HG02970 (cell line): ENCODE measurements around the gene H2AZ2.
A peak's percentile ranks its signal among the peaks of the same experiment; 100 is the strongest.
"Not testable (repeated sequence)": the region's sequence is repeated elsewhere in the genome, so short reads cannot be mapped to it uniquely, and the experiment has no call there.

ENCODE experiments used
- ATAC-seq: cut with Tn5 transposase; IDR thresholded peaks from one replicate; pipeline ENCODE4 v1.9.1; 2021; ENCODE audit warnings: mild to moderate bottlenecking, moderate library complexity, moderate number of reproducible peaks; ENCODE audit not compliant: unreplicated experiment, low FRiP score

Gene H2AZ2

DNA sequence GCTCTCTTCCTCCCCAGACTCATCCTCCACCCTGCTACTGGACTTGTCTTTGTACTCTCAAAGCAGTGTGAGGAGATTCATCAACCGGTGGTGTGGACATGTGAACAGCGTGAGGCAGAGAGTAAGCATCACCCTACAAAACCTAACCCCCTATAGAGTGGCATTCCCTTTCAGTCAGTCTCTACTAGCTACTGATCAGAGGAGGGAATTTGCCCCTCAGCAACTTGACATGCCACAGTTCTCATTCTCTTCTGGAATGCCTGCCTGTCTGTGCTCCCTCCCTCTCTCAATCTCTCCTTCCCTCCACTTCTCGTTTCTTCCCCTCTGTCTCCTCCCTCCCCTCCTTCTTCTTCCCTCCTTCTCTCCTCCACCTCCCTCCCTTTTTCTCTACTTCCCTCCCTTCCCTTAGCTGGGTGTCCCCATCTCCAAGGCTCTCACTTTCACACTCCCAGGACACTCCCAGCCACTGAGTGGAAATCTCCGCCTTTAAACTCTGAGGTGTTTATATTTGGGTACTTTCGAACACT, 24.6 kb downstream of the H2AZ2 start:
- ATAC-seq: no peak

GRCh38 chr7:44819292-44819691, 28.6 kb downstream of the H2AZ2 start:
- no peak for ATAC-seq

DNA sequence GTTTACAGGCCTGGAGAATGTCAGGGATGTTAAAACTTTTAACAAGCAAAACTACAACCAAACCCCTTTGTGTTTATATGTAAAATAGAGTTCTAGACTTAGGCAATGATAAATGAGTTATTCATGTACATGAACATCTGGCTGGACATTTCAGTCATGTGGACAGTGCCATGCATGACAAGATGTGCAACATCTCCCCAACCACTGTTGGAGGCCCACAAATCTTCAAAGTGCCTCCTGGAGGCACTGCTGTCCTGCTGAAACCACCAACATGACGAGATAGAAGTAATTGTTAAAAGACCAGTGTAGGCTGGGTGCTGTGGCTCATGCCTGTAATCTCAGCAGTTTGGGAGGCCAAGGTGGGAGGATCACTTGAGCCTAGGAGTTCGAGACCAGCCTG, 33.0 kb downstream of the H2AZ2 start:
- no peak for ATAC-seq

- ATAC-seq: no peak
Measured at GRCh38 chr7:44811571-44811970, 36.3 kb downstream of the H2AZ2 start.

- ATAC-seq: no peak
Measured at GRCh38 chr7:44811093-44811492, 36.8 kb downstream of the H2AZ2 start.

GRCh38 chr7:44808914-44809393, 38.9 kb downstream of the H2AZ2 start:
- no peak for ATAC-seq

DNA sequence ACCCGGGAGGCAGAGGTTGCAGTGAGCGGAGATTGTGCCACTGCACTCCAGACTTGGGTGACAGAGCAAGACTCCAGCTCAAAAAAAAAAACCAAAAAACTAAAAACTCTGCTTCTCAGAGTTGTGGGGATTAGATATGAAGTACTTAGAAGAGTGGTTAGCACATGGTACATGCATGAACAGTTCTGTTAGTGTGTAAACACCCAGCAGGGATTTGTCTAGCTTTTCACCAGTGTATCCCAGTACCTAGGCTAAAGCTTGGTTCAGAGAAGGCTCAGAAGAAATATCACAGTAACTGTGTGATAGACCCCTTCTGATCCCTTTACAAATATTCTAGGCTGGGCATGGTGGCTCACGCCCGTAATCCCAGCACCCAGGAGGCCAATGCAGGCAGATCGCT, 41.9 kb downstream of the H2AZ2 start:
- no peak for ATAC-seq

GRCh38 chr7:44803828-44804519, 43.9 kb downstream of the H2AZ2 start:
- ATAC-seq: not testable (repeated sequence)

DNA sequence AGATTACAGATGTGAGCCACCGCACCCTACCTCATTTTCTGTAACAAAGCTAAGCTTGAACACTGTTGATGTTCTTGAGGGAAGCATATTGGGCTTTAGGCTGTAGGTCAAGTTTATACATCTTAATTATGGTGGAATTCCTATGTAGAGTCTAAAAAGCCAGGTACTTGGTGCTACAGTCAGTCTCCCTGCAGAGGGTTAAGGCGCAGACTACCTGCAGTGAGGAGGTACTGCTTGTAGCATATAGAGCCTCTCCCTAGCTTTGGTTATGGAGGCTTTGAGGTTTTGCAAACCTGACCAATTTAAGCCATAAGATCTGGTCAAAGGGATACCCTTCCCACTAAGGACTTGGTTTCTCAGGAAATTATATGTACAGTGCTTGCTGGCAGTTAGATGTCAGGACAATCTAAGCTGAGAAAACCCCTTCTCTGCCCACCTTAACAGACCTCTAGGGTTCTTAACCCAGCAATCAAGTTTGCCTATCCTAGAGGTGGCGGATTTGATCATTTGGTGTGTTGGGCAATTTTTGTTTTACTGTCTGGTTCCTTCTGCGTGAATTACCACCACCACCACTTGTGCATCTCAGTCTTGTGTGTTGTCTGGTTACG, 45.4 kb downstream of the H2AZ2 start:
- no peak for ATAC-seq

DNA sequence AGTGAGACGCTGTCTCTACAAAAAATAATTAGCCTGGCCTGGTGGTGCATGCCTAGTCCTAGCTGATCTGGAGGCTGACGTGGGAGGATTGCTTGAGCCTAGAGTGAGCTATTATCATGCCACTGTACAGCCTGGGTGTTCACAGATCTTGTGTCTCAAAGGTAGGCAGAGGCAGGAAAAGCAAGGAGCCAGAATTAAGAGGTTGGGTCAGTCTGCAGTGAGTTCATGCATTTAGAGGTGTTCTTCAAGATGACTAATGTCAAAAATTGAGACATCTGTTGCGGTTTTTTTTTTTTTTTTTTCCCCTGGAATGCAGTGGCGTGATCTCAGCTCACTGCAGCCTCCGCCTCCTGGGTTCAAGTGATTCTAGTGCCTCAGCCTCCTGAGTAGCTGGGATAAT, 46.0 kb downstream of the H2AZ2 start:
- ATAC-seq: no peak

- ATAC-seq: no peak
Measured at GRCh38 chr7:44799939-44800338, 47.9 kb downstream of the H2AZ2 start.

GRCh38 chr7:44798649-44799305, 49.1 kb downstream of the H2AZ2 start:
- ATAC-seq: no peak

DNA sequence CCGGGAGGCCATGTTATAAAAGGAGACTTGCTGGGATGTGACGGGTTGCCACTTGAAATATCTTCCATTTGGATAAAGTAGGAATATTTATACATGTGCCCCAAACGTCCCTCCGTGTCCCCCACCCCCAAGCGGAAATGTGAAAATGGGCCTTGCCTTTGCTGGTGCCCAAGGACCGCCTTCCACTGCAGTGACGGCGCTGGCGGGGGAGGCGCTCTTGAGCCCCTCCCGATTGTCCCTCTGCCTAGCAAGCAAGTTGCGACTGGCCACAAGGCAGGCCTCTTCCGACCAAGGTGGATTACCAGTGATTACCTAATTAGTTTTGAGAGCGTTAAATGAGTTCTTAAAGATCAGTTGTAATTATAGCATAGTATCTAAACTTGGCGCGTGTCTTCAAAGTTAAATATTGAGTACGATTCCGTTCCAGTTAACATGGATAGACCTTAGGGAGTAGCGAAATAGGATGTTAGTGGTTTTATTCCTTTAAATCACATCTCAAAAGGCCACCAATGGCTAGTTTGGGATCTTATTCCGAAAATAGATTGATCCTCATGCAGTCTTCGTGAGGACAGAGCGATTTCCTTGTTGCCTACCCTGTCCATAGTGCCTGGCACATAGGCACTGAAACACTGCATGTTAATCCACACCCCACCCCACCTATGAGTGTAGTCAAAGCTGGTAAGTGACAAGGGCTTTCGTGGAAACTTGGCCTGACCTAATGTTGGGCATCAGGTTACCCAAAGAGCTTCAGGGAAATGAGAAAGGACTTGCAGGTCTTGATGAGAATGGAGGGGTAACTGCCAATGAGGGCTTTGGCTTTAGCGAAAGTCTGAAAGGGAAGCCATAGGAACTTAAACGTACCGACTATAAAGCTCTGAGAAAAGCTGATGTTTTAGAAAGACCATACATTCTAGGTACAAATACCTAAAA, 50.3 kb downstream of the H2AZ2 start:
- ATAC-seq: peak; percentile 43

- peak; percentile 78 for ATAC-seq
Measured at GRCh38 chr7:44796504-44797328, 51.2 kb downstream of the H2AZ2 start, which contains the start of gene PPIA. Gene PPIA (plus strand): TSS chr7:44796681. CDS start chr7:44796725, 44 bp downstream.

DNA sequence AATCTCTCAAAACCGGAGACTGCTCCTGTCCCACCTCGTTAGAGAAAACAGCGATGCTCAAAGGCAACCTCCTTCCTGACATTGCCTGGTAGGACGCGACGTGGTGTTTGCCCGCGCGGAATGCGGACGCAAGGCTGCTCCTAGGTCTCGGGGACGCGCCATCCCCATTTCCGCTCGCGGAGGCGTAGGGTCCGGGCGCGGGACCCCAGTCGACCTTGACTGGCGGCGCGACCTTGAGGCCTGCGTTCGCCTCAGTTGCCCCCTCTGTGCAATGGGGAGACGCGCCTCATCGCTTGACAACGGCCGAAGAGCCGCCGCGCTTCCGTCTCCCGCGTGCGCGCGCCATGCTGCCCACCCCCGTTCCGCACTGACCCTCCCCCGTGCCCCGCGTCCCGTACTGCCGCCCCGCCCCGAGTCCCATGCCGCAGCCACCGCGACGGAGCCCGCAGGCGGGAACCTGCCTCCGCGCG, 51.8 kb downstream of the H2AZ2 start:
- ATAC-seq: peak; percentile 26

DNA sequence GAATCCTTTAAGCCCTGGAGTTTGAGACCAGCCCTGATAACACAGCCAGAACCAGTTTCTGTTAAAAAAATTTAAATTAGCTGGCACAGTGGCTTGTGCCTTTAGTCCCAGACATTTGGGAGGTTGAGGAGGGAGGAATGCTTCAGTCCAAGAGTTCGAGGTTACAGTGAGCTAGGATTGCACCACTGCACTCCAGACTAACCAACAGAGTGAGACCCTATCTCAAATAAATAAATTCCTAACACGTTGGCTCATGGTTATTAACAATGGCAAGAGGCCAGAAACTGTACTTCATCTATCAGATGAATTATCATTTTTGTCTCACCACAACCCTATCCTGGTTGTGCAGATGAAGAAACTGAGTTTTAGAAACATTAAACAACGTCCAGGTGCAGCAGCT, 53.6 kb downstream of the H2AZ2 start:
- no peak for ATAC-seq

GRCh38 chr7:44793919-44794318, 54.0 kb downstream of the H2AZ2 start:
- ATAC-seq: no peak

DNA sequence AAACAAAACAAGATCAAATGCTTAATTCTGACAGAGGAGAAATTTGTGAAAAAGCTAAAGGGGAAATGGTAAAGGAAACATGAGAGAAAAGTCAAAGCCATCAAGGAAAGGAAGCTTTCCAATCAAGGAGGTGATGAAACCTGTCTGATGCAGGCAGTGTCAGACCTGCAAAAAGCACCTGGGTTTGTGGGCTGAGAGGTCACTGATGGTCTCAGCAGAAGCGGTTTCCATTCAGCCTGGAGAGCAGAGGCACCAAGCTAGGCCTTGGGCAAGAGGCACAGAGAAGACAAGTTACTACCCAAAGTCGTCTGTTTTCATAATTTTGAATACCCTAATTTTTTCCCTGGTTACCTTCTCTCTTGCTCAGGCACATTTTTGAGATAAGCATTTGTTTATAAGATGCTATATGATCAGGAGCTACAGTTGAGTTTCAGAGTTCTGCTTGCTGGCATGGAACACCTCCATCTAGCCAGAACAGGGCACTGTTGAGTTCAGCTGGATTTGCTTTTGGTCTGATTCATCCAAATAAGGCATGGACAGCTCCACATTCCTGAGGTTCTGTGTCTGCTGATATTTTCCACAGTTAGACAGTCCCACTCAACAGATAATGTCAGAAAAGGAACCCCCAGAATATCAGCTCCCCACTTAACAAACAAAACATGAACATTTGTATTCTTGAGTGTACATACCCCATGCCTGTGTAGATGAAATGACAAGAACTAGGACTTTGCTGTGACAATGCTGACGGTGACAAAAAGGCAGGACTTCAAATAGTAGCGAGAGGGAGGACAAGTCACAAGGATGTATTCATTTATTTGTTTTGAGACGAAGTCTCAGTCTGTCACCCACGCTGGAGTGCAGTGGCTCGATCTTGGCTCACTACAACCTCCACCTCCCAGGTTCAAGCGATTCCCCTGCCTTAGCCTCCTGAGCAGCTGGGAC, 56.3 kb downstream of the H2AZ2 start:
- ATAC-seq: no peak
